Testis (tissue), 5 donors: Measurements from ENCODE around the gene FUT6. TPM values are rescaled to one million over a fixed set of nuclear protein-coding genes. Genes with fewer than 3 reads are reported as not detected.
"Not testable (repeated sequence)": the region's sequence is repeated elsewhere in the genome, so short reads cannot be mapped to it uniquely, and the experiment has no call there.

Experiments used
- DNase-seq: peaks from one replicate; pipeline ENCODE4 v3.0.0-alpha.2; 2019
- H3K27ac ChIP-seq, 2 donors: fragments of 200-600 bp; sonication (generic); one replicate each; pipeline ENCODE4 v1.5.1; 2019
- H3K27me3 ChIP-seq: fragments of 200-600 bp; sonication (generic); one replicate; pipeline ENCODE4 v1.5.1; 2019
- H3K36me3 ChIP-seq: fragments of 200-600 bp; sonication (generic); one replicate; pipeline ENCODE4 v1.5.1; 2017; ENCODE audit warnings: low read depth; ENCODE audit errors: missing control alignments
- H3K4me1 ChIP-seq: fragments of 200-600 bp; sonication (generic); one replicate; pipeline ENCODE4 v1.5.1; 2019
- H3K4me3 ChIP-seq, 2 donors: fragments of 200-600 bp; sonication (generic); one replicate each; pipeline ENCODE4 v1.5.1; 2017 to 2019
- H3K9me3 ChIP-seq: fragments of 200-600 bp; sonication (generic); one replicate; pipeline ENCODE4 v1.5.1; 2017
- CTCF ChIP-seq, 3 experiments: fragments of 450-650 bp in 2 of 3; fragments of 200-600 bp in 1 of 3; sonication (generic) in 1 of 3; IDR thresholded peaks; one replicate each; pipeline ENCODE4 v1.5.1; 2016 to 2019; ENCODE audit warnings: antibody characterized with exemption in 3 of 3, mild to moderate bottlenecking in 2 of 3, moderate library complexity in 1 of 3
- POLR2A ChIP-seq: fragments of 450-650 bp; IDR thresholded peaks from one replicate; pipeline ENCODE4 v1.6.1; 2017; ENCODE audit warnings: antibody characterized with exemption, mild to moderate bottlenecking, moderate library complexity
- WGBS, 2 donors: methylation state at CpG; one replicate each; pipeline ENCODE4 v1.1.5; 2018; 5-methylcytosine and 5-hydroxymethylcytosine counted together
- intact Hi-C: fragments of 100-400 bp; cut with DNase I; formaldehyde crosslinking; loops from one replicate; pipeline ENCODE4 v1.15.1; 2023; ENCODE audit warnings: low total_unique reads
- long read RNA-seq, 2 donors: transcript quantifications; one replicate each; lab custom pipeline, GENCODE V29; 2026
- polyA plus RNA-seq: library from polyadenylated mRNA; stranded (reverse); fragments of 350-450 nt; fragmentation: Illumina TruSeq; extraction: RNeasy Lipid Tissue Mini Kit (QIAGEN cat#74804); gene quantifications from one replicate; pipeline ENCODE4 v1.2.3, GENCODE V29; 2014; ENCODE audit warnings: low read depth, low replicate concordance; ENCODE audit not compliant: insufficient read depth
- total RNA-seq, 2 donors: library from RNA; depleted of rRNA; stranded (reverse); fragments of >200 nt; gene quantifications; one replicate each; pipeline ENCODE4 v1.2.3, GENCODE V29; 2016

The FUT6 gene
- under 1 TPM; 0.19 to 0.39 TPM for total RNA-seq
- 0.84 TPM for polyA plus RNA-seq
- long read RNA-seq, donor 1 = 0 reads
- long read RNA-seq, donor 2 = 0 reads

GRCh38 chr19:5839065-5840017, at the start of gene FUT6:
Gene FUT6, minus strand, starts transcription at chr19:5839702. Its CDS starts 7,135 bp downstream, at chr19:5832567.
- TF ChIP-seq POLR2A (no peak), CTCF (IDR thresholded peaks at IDR 0.05) (no peak)
- no peaks in the 10 kb centered on the region for H3K4me1 ChIP-seq
- no peak for DNase-seq
- no peak within 1 kb of the TSS for H3K27ac ChIP-seq
- 80 to 89% methylated on average over 8 to 9 of the region's 9 CpGs for WGBS, 2 donors
- H3K36me3 ChIP-seq = no peaks in the 10 kb centered on the region
- H3K4me3 ChIP-seq = no peak within 1 kb of the TSS
- H3K9me3 ChIP-seq = no peaks in the 10 kb centered on the region
- intact Hi-C loops = no loop called here
- H3K27me3 ChIP-seq = no peaks in the 10 kb centered on the region

- H3K4me3 ChIP-seq, H3K36me3 ChIP-seq, H3K27ac ChIP-seq, H3K4me1 ChIP-seq, intact Hi-C loops, DNase-seq, H3K9me3 ChIP-seq, H3K27me3 ChIP-seq: not testable (repeated sequence)
- WGBS, 2 donors = 74 to 86% methylated on average over 11 of the region's 11 CpGs
Measured at GRCh38 chr19:5884065-5884811, 44.7 kb upstream of the FUT6 start.

GRCh38 chr19:5883157-5883873, 43.8 kb upstream of the FUT6 start:
- H3K4me3 ChIP-seq, H3K27ac ChIP-seq, H3K9me3 ChIP-seq, H3K36me3 ChIP-seq, intact Hi-C loops, DNase-seq, H3K27me3 ChIP-seq, H3K4me1 ChIP-seq: not testable (repeated sequence)
- 74 to 76% methylated on average over 13 of the region's 13 CpGs for WGBS, 2 donors

- Histone ChIP-seq H3K4me1 (peaks cover 7% of the 10 kb centered on the region), H3K27me3 (no peaks in the 10 kb centered on the region), H3K4me3 (no peak overlapping the region), H3K36me3 (no peaks in the 10 kb centered on the region), H3K9me3 (no peaks in the 10 kb centered on the region), H3K27ac (no peak overlapping the region)
- DNase-seq = no peak
- no peak for TF ChIP-seq CTCF (IDR thresholded peaks at IDR 0.05)
- TF ChIP-seq POLR2A = no peak
- 68 to 81% methylated on average over 8 to 9 of the region's 9 CpGs for WGBS, 2 donors
- intact Hi-C loops = no loop called here
Measured at GRCh38 chr19:5882421-5882968, 43.0 kb upstream of the FUT6 start.

- no peak for TF ChIP-seq POLR2A
- TF ChIP-seq CTCF (IDR thresholded peaks at IDR 0.05) = no peak
- intact Hi-C loops = no loop called here
- Histone ChIP-seq H3K36me3 (no peaks in the 10 kb centered on the region), H3K9me3 (no peaks in the 10 kb centered on the region), H3K4me1 (peaks cover 7% of the 10 kb centered on the region), H3K4me3 (no peak overlapping the region), H3K27me3 (no peaks in the 10 kb centered on the region), H3K27ac (no peak overlapping the region)
- no peak for DNase-seq
- WGBS, 2 donors = 69 to 71% methylated on average over 12 to 19 of the region's 19 CpGs
Measured at GRCh38 chr19:5881543-5882299, 42.2 kb upstream of the FUT6 start.
